Measurements from ENCODE around the gene SCCPDH.

SCCPDH gene

GRCh38 chr1:246797157-246797556, 72.9 kb downstream of the SCCPDH start:
- no peak overlapping the region for H3K4me3 ChIP-seq (ENCODE audit: low read length)
- TF ChIP-seq CTCF (IDR thresholded peaks at IDR 0.05; ENCODE audit: insufficient read depth, low read depth, low read length, missing control alignments), result no peak

DNA sequence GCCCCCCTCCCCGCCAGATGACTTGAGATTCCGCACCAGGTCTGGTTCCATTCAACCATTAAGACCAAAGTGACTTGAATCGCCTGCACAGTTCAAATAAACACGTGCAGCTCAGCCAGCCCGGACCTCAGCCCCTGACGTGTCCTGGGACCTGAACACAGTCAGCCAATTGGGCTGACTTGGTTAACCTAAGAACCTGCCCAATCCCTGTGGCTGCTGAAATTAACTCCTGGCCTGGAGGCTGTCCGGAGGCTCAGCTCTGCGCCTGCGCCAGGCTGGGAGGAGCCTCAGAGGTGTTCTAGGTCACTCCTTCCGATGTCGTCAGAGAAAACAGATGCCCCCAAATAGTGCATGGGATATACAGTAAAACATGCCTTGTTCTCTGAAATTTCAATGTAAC, 73.4 kb downstream of the SCCPDH start:
- TF ChIP-seq CTCF (IDR thresholded peaks at IDR 0.05; ENCODE audit: insufficient read depth, low read depth, low read length, missing control alignments), result no peak
- H3K4me3 ChIP-seq (ENCODE audit: low read length), result no peak overlapping the region
- no peak for DNase-seq (ENCODE audit: low read depth)

More at GRCh38 chr1:246797157-246797556, 72.9 kb downstream of the SCCPDH start:
- DNase-seq (ENCODE audit: low read depth), result no peak

GRCh38 chr1:246798107-246798506, 73.9 kb downstream of the SCCPDH start:
- DNase-seq (ENCODE audit: low read depth), result no peak
- TF ChIP-seq CTCF (IDR thresholded peaks at IDR 0.05; ENCODE audit: insufficient read depth, low read depth, low read length, missing control alignments), result no peak

GRCh38 chr1:246798606-246799496, 74.6 kb downstream of the SCCPDH start:
- DNase-seq (ENCODE audit: low read depth), result no peak
- no peak overlapping the region for H3K4me3 ChIP-seq (ENCODE audit: low read length)
- TF ChIP-seq CTCF (IDR thresholded peaks at IDR 0.05; ENCODE audit: insufficient read depth, low read depth, low read length, missing control alignments), result no peak

More at GRCh38 chr1:246798107-246798506, 73.9 kb downstream of the SCCPDH start:
- H3K4me3 ChIP-seq (ENCODE audit: low read length), result no peak overlapping the region

GRCh38 chr1:246800356-246800755, 76.1 kb downstream of the SCCPDH start:
- no peak for TF ChIP-seq CTCF (IDR thresholded peaks at IDR 0.05; ENCODE audit: insufficient read depth, low read depth, low read length, missing control alignments)
- no peak for DNase-seq (ENCODE audit: low read depth)
- H3K4me3 ChIP-seq (ENCODE audit: low read length), result no peak overlapping the region

DNA sequence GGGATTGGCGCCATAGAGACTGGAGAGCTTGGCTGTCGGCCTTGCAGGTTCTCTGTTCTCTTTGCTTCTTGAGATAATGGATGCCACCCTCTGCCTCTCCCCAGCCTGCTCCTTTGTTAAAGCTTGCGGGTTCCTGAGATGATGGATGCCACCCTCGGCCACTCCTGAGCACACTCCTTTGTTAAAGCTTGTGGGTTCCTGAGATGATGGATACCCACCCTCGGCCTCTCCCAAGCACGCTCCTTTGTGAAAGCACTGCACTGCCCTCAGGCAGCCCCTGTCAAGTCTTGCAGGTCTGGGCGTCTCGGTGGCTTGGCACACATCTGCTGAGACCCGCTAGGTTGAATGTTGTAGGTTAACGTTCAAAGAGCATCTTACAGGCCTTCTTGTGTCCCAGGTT, 76.5 kb downstream of the SCCPDH start:
- TF ChIP-seq CTCF (IDR thresholded peaks at IDR 0.05; ENCODE audit: insufficient read depth, low read depth, low read length, missing control alignments), result no peak
- H3K4me3 ChIP-seq (ENCODE audit: low read length), result no peak overlapping the region
- peak; percentile 38 for DNase-seq (ENCODE audit: low read depth)

All from epithelial cell of esophagus (primary cell).